ENCODE results near the gene ANXA6.

- TF ChIP-seq CTCF (IDR thresholded peaks at IDR 0.05; ENCODE audit: poor library complexity) (no peak), EZH2 (IDR thresholded peaks at IDR 0.05; ENCODE audit: borderline replicate concordance) (no peak), EZH2phosphoT487 (IDR thresholded peaks at IDR 0.05; ENCODE audit: low read depth, severe bottlenecking, unreplicated experiment) (no peak)
Measured at GRCh38 chr5:151083081-151083676, 74.4 kb downstream of the ANXA6 start.
